K562 (cell line): ENCODE measurements around the gene ASCC2. TPM values are rescaled to one million over a fixed set of nuclear protein-coding genes. Genes with fewer than 3 reads are reported as not detected.

Experiments used
- ATF1 ChIP-seq, 2 experiments: fragments of 450-650 bp in 1 of 2; IDR thresholded peaks; 2 replicates each; pipeline ENCODE4 v1.6.1; 2016; ENCODE audit warnings: missing compliant biosample characterization in 1 of 2, missing genetic modification characterization in 1 of 2
- CHD7 ChIP-seq: fragments of 200-600 bp; sonication (generic); IDR thresholded peaks from one replicate; pipeline ENCODE4 v1.6.1; 2012; ENCODE audit warnings: mild to moderate bottlenecking, low read depth, low read length, inconsistent platforms
- MGA ChIP-seq: fragments of 450-650 bp; IDR thresholded peaks from 2 replicates; pipeline ENCODE4 v1.6.1; 2016; ENCODE audit warnings: mild to moderate bottlenecking, moderate library complexity
- polyA plus RNA-seq, 8 experiments: library from polyadenylated mRNA; depleted of rRNA in 4 of 8; stranded (reverse) in 5 of 8; unstranded in 3 of 8; fragments of >200 nt; fragmentation: Nextera tagmentation in 2 of 8; fragmentation: Illumina TruSeq in 1 of 8; extraction: Ambion mirVana in 2 of 8; extraction: Trizol in 1 of 8; gene quantifications; 2 replicates each; pipeline versions ENCODE4 v1.2.1 to v1.2.3, GENCODE V29; 2011 to 2014; ENCODE audit warnings: inconsistent platforms in 1 of 8, missing spikeins in 1 of 8
- total RNA-seq, 7 experiments: library from RNA; depleted of rRNA in 6 of 7; stranded (reverse); fragments of >200 nt in 6 of 7; fragmentation: Illumina TruSeq in 2 of 7; extraction: Trizol in 2 of 7; gene quantifications; 2 replicates each; pipeline versions ENCODE4 v1.2.1 to v1.2.3, GENCODE V29; 2011 to 2021; ENCODE audit warnings: low replicate concordance in 1 of 7

The ASCC2 gene
- total and polyA plus RNA-seq, 9 of the 15 experiments (the other 6 are each of a cell fraction or from before 2014, with no cell fraction given), result 4.0 to 46.7 (median 26.8) TPM

- no peak for TF ChIP-seq MGA
- TF ChIP-seq CHD7, result no peak
- no peak for TF ChIP-seq ATF1 (CRISPR knock-in tag; IDR thresholded peaks at IDR 0.05)
- TF ChIP-seq ATF1 (tag; IDR thresholded peaks at IDR 0.05), result no peak
Observed at GRCh38 chr22:29831186-29831921, 6.7 kb downstream of the ASCC2 start (continued).
